Stimulated activated CD4-positive, alpha-beta T cell treated with anti-CD3 and anti-CD28 coated beads, Interleukin-4, amount 100 ng/mL, for 1 hour (primary cell): ENCODE data around the gene DFFA.
"Not testable (repeated sequence)": the region's sequence is repeated elsewhere in the genome, so short reads cannot be mapped to it uniquely, and the experiment has no call there.

Experiments used
- DNase-seq: peaks from one replicate; pipeline ENCODE4 v3.0.0-alpha.2; 2020

The DFFA gene

GRCh38 chr1:10504249-10504648, 31.9 kb upstream of the DFFA start:
- no peak for DNase-seq

- no peak for DNase-seq
Observed at GRCh38 chr1:10502206-10502605, 29.9 kb upstream of the DFFA start.

- no peak for DNase-seq
Observed at GRCh38 chr1:10498231-10498630, 25.9 kb upstream of the DFFA start.

GRCh38 chr1:10497109-10497508, 24.8 kb upstream of the DFFA start:
- DNase-seq = no peak

GRCh38 chr1:10495952-10496351, 23.6 kb upstream of the DFFA start:
- peak; percentile 19 for DNase-seq

GRCh38 chr1:10495475-10495817, 23.1 kb upstream of the DFFA start:
- no peak for DNase-seq

- DNase-seq = peak; percentile 79
Observed at GRCh38 chr1:10494754-10495474, 22.6 kb upstream of the DFFA start.

GRCh38 chr1:10494418-10494753, 22.1 kb upstream of the DFFA start:
- DNase-seq = no peak

- DNase-seq = no peak
Observed at GRCh38 chr1:10490286-10490970, 18.1 kb upstream of the DFFA start.

- DNase-seq = no peak
Observed at GRCh38 chr1:10489291-10490055, 17.1 kb upstream of the DFFA start.

- no peak for DNase-seq
Observed at GRCh38 chr1:10484521-10484920, 12.2 kb upstream of the DFFA start.

GRCh38 chr1:10480614-10481013, 8.3 kb upstream of the DFFA start:
- no peak for DNase-seq

GRCh38 chr1:10479296-10479695, 7.0 kb upstream of the DFFA start:
- no peak for DNase-seq

- DNase-seq = no peak
Observed at GRCh38 chr1:10475510-10475909, 3.2 kb upstream of the DFFA start.

- DNase-seq = peak; percentile 86
Observed at GRCh38 chr1:10474613-10475507, 2.5 kb upstream of the DFFA start, which contains the start of gene PEX14. Gene PEX14 (plus strand): TSS chr1:10474950. CDS start chr1:10474967, 17 bp downstream.

- DNase-seq = not testable (repeated sequence)
Observed at GRCh38 chr1:10474309-10474612, 1.9 kb upstream of the DFFA start.

GRCh38 chr1:10473145-10473765, 926 bp upstream of the DFFA start:
- no peak for DNase-seq

- DNase-seq = no peak
Observed at GRCh38 chr1:10471411-10472219, 714 bp downstream of the DFFA start.

GRCh38 chr1:10470043-10470442, 2.3 kb downstream of the DFFA start:
- no peak for DNase-seq

- no peak for DNase-seq
Observed at GRCh38 chr1:10467078-10467477, 5.3 kb downstream of the DFFA start.

GRCh38 chr1:10459184-10459583, 13.1 kb downstream of the DFFA start:
- DNase-seq = no peak

GRCh38 chr1:10457875-10458274, 14.5 kb downstream of the DFFA start:
- DNase-seq = no peak
